PFSK-1 (cell line): ENCODE data around the gene GSTA4.

ENCODE experiments used
- FOXP2 ChIP-seq: optimal IDR thresholded peaks from 2 replicates; pipeline ENCODE3; 2011; ENCODE audit warnings: borderline replicate concordance, control low read depth, inconsistent platforms; ENCODE audit not compliant: insufficient read depth; ENCODE audit errors: extremely low read length, extremely low read depth
- POLR2AphosphoS5 ChIP-seq: IDR thresholded peaks from 2 replicates; pipeline ENCODE4 v1.6.1; 2012; ENCODE audit warnings: low read depth, mild to moderate bottlenecking, control low read depth, low read length, moderate library complexity
- REST ChIP-seq, 2 experiments: IDR thresholded peaks; 2 replicates each; pipeline versions ENCODE4 v1.6.1 to v1.8.0; 2011 to 2012; ENCODE audit warnings: low read depth in 2 of 2, low read length in 2 of 2, control low read depth in 1 of 2, inconsistent platforms in 1 of 2, mild to moderate bottlenecking in 1 of 2, moderate library complexity in 1 of 2; ENCODE audit not compliant: insufficient read depth in 1 of 2
- SIN3A ChIP-seq: IDR thresholded peaks from 2 replicates; pipeline ENCODE4 v1.6.1; 2012; ENCODE audit warnings: mild to moderate bottlenecking, low read length, moderate library complexity, borderline replicate concordance; ENCODE audit not compliant: insufficient read depth
- TAF1 ChIP-seq: IDR thresholded peaks from 2 replicates; pipeline ENCODE4 v1.6.1; 2012; ENCODE audit warnings: low read length, control low read depth, borderline replicate concordance; ENCODE audit not compliant: insufficient read depth

The GSTA4 gene

DNA sequence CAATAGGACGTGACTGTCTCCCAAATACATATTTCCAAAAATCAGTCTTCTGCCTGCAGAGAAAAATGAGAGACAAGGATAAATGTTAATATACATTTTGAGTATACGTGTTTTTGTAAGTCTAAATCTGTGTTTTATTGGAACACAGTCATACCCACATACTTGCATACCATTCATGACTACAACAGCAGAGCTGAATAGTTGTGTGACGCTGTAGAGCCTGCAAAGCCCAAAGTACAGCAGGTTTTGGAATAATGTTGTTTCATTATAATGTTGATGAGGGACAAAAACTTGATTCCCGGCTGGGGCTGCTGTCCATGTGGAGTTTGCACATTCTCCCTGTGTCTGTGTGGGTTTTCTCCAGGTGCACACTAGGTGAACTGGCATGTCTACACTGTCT is 46.3 kb upstream of the GSTA4 start:
- TF ChIP-seq FOXP2: no peak
- no peak for TF ChIP-seq POLR2AphosphoS5
- TF ChIP-seq TAF1: no peak
- TF ChIP-seq SIN3A: no peak
- TF ChIP-seq REST (IDR thresholded peaks at IDR 0.05; ENCODE audit: insufficient read depth in 1 of 2, low read depth in 2 of 2, low read length in 2 of 2): no peak

DNA sequence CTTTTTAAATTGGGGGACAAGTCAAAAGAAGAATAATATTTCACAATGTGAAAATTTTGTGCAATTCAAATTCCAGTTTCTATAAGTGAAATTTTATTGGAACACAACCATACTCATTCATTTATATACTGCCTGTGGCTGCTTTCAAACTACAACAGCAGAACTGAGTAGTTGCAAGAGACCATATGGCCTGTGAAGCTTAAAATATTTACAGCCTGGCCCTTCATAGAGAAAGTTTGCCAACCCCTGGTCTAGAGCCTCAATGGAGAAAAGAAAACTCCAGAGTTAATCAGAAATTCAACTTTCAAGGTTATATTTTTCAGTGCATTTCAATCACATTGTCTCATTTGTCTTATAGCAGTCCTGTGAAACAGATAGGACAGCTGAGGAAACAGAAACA is 43.5 kb upstream of the GSTA4 start:
- TF ChIP-seq REST (IDR thresholded peaks at IDR 0.05; ENCODE audit: insufficient read depth in 1 of 2, low read depth in 2 of 2, low read length in 2 of 2): no peak
- no peak for TF ChIP-seq SIN3A
- no peak for TF ChIP-seq FOXP2
- TF ChIP-seq TAF1: no peak

- TF ChIP-seq FOXP2: no peak
- no peak for TF ChIP-seq SIN3A
- TF ChIP-seq POLR2AphosphoS5: no peak
- no peak for TF ChIP-seq TAF1
- 0 out of 4 replicates have a peak, but pooled peaks of 1 of the 2 experiments have one; percentile 18 for TF ChIP-seq REST (IDR thresholded peaks at IDR 0.05; ENCODE audit: insufficient read depth in 1 of 2, low read depth in 2 of 2, low read length in 2 of 2)
These were observed 43.1 kb upstream of the GSTA4 start for GRCh38 chr6:53038141-53038540.

- no peak for TF ChIP-seq TAF1
- no peak for TF ChIP-seq POLR2AphosphoS5
- no peak for TF ChIP-seq SIN3A
- no peak for TF ChIP-seq REST (IDR thresholded peaks at IDR 0.05; ENCODE audit: insufficient read depth in 1 of 2, low read depth in 2 of 2, low read length in 2 of 2)
These were observed 40.6 kb upstream of the GSTA4 start for GRCh38 chr6:53035549-53036213.

DNA sequence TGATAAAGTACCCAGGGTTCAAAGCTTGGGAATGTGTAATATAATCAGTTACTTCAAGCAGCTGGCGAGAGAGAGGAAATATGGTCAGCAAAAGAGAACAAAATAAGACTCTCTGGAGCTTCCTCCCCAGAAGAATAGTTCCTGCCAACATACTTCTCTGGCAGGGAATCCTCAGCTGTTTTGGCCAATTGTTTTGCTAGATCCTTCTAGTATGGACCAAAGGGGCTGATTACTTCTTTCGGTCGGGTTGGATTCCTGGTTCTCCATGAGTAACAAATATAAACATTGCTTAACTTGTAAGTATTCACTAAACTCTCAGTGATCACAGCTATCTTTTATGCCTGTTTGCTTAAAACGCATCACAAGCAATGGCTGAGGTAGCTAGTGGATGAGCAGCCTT is 38.7 kb upstream of the GSTA4 start:
- TF ChIP-seq REST (IDR thresholded peaks at IDR 0.05; ENCODE audit: insufficient read depth in 1 of 2, low read depth in 2 of 2, low read length in 2 of 2): no peak
- no peak for TF ChIP-seq TAF1
- no peak for TF ChIP-seq FOXP2
- no peak for TF ChIP-seq POLR2AphosphoS5
- TF ChIP-seq SIN3A: no peak
